ENCODE data around the gene MLF2.
"Not testable (repeated sequence)": the region's sequence is repeated elsewhere in the genome, so short reads cannot be mapped to it uniquely, and the experiment has no call there.

MLF2 gene

DNA sequence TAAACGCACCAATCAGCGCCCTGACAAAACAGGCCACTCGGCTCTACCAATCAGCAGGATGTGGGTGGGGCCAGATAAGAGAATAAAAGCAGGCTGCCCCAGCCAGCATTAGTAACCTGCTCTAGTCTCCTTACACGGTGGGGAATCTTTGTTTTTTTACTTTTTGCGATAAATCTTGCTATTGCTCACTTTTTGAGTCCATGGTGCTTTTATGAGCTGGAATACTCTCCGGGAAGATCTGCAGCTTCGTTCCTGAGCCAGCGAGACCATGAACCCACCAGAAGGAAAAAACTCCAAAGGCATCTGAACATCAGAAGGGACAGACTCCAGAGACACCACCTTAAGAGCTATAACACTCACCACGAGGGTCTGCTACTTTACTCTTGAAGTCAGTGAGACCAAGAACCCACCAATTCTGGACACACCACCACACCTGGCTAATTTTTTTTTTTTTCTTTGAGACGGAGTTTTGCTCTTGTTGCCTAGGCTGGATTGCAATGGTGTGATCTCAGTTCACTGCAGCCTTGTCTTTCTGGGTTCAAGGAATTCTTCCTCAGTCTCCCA lies 36.0 kb downstream of the MLF2 start:
- TF ChIP-seq, protein P1, sequence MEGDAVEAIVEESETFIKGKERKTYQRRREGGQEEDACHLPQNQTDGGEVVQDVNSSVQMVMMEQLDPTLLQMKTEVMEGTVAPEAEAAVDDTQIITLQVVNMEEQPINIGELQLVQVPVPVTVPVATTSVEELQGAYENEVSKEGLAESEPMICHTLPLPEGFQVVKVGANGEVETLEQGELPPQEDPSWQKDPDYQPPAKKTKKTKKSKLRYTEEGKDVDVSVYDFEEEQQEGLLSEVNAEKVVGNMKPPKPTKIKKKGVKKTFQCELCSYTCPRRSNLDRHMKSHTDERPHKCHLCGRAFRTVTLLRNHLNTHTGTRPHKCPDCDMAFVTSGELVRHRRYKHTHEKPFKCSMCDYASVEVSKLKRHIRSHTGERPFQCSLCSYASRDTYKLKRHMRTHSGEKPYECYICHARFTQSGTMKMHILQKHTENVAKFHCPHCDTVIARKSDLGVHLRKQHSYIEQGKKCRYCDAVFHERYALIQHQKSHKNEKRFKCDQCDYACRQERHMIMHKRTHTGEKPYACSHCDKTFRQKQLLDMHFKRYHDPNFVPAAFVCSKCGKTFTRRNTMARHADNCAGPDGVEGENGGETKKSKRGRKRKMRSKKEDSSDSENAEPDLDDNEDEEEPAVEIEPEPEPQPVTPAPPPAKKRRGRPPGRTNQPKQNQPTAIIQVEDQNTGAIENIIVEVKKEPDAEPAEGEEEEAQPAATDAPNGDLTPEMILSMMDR (conservative IDR thresholded peaks at IDR 0.05): no peak

DNA sequence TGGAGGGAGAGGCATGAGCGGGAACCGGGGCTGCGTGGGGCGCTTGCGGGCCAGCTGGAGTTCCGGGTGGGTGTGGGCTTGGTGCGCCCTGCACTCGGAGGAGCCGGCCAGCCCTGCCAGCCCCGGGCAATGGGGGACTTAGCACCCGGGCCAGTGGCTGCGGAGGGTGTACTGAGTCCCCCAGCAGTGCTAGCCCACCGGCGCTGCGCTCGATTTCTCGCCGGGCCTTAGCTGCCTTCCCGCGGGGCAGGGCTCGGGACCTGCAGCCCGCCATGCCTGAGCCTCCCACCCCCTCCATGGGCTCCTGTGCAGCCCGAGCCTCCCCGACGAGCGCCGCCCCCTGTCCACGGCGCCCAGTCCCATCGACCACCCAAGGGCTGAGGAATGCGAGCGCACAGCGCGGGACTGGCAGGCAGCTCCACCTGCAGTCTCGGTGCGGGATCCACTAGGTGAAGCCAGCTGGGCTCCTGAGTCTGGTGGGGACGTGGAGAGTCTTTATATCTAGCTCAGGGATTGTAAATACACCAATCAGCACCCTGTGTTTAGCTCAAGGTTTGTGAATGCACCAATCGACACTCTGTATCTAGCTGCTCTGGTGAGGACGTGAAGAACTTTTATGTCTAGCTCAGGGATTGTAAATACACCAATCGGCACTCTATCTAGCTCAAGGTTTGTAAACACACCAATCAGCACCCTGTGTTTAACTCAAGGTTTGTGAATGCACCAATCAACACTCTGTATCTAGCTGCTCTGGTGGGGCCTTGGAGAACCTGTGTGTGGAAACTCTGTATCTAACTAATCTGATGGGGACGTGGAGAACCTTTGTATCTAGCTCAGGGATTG lies 36.7 kb downstream of the MLF2 start:
- H3K27ac ChIP-seq: not testable (repeated sequence)

More for the DNA sequence above, 36.0 kb downstream of the MLF2 start:
- H3K27ac ChIP-seq: no peak overlapping the region

DNA sequence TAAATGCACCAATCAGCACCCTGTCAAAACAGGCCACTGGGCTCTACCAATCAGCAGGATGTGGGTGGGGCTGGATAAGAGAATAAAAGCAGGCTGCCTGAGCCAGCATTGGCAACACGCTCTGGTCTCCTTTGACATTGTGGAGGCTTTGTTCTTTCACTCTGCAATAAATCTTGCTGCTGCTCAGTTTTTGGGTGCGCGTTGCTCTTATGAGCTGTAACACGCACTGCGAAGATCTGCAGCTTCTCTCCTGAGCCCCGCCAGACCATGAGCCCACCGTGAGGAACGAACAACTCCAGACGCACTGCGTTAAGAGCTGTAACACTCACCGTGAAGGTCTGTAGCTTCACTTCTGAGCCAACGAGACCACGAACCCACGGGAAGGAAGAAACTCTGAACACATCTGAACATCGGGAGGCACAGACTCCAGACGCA lies 44.0 kb downstream of the MLF2 start:
- TF ChIP-seq, protein P1 (conservative IDR thresholded peaks at IDR 0.05): no peak
- H3K27ac ChIP-seq: no peak overlapping the region

DNA sequence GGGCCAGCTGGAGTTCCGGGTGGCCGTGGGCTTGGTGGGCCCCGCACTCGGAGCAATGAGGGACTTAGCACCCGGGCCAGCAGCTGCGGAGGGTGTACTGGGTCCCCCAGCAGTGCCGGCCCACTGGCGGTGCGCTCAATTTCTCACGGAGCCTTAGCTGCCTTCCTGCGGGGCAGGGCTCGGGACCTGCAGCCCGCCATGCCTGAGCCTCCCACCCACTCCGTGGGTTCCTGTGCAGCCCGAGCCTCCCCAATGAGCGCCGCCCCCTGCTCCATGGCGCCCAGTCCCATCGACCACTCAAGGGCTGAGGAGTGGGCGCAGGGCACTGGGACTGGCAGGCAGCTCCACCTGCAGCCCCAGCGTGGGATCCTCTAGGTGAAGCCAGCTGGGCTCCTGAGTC lies 44.6 kb downstream of the MLF2 start:
- H3K27ac ChIP-seq: not testable (repeated sequence)

DNA sequence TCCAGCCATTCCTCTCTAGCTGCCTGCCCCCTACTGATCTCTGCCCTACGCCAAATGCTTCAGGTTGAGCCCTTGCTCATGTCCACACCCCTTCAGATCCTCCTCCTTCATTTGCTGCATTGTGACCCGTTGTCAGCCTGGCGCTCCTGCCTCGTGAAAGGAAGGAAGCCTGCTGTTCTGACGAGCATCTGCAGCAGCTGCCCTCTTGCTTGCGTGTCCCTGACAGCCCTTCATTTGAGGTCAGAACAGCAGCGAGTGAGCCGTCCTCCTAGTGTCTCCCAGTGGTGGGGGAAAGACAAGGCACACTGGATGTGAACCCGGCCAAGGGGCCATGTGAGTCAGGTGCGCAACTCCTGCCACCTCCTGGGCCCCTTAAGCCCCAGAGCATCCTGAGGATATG lies 49.3 kb downstream of the MLF2 start:
- TF ChIP-seq, protein P1 (conservative IDR thresholded peaks at IDR 0.05): no peak
- no peak overlapping the region for H3K27ac ChIP-seq

DNA sequence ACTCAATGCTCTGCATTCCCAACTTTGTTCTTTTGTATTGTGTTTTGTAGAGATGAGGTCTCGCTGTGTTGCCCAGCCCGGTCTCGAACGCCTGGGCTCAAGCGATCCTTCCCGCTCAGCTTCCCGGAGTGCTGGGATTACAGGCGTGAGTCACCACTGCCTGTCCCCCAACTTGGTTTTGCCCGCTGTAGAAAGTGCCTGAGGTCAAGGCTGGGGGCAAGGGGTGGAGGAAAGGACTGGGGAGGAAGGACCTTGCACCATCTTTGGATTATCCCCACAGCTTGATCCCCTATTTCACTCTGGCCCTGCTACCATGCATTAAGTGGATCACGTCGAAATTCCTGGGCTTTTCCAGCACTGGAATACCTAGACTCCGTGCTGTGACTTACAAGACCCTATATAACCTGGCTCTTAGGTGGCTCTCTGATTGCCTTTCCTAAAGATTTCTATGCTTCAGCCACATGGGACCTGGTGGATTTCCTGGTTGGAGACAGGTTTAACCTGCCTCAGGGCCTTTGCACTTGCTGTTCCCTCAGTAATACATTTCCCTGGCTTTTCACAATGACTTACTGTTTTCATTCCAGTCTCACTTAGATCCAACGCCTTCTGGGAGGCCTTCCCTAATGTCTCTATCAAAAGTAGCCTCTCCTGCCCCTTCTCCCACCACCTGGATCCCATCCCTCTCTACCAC lies 51.7 kb downstream of the MLF2 start:
- TF ChIP-seq, protein P1 (conservative IDR thresholded peaks at IDR 0.05): no peak
- H3K27ac ChIP-seq: no peak overlapping the region

DNA sequence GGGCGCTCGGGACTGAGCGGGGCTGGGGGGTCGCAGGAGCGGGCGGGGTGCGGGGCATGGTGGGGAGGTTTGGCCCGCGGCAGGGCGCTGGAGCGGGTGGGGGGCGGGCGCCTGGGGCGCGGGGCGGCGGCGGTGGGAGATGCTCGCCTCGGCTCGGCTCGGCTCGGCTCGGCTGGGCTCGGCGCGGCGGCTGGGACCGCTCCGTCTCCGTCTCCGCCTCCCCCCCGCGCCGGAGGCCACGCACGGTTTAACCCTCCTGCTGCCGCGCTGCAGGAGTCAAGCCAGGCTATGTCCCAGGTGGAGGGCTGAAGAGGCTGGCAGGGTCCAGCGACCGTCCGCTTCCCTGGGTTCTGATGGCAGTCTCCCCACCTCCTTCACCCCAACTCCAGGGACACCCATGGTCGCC lies 52.3 kb downstream of the MLF2 start, which contains the start of gene PIANP:
TSS of gene PIANP (minus strand) at position 170 of the 406 bp plus-strand sequence. CDS start 2,754 bp downstream, outside the sequence.
- TF ChIP-seq, protein P1 (conservative IDR thresholded peaks at IDR 0.05): no peak
- H3K27ac ChIP-seq: no peak within 1 kb of the TSS

DNA sequence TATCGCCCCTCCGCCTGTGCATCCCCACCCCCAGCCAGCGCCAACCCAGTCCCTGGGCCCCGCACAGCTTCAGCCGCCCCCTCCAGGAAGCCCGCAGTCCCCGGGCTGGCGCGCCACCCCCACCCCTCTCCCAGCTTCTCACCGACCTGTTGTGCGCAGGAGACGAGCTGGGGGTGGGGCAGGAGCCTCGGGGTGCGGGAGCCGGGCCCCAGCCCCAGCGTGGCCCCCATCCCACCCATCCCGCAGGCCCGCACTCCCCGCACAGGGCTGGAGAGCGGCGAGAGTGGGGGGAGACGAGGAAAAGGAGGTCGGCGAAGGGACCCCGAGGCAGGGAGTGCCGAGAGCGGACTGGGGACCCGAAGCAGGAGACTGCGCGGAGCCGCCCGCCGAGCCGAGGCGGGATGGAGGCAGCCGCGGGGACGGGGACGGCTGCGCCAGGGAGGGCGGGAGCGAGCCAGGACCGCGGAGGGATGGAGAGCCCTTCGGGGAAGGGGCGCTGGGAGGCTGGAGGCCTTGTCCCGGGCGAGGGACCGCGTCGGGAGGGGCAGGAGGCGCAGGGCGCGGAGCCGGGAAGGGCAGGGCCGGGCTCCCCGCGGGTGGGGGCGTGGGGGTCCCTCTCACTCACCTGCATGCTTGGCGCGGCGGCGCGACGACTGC lies 52.8 kb downstream of the MLF2 start:
- no peak overlapping the region for H3K27ac ChIP-seq
- TF ChIP-seq, protein P1 (conservative IDR thresholded peaks at IDR 0.05): no peak
